ENCODE data around the gene UBE2R2.

GRCh38 chr9:33877727-33878489 lies 60.9 kb downstream of the UBE2R2 start:
- TF ChIP-seq EZH2 (IDR thresholded peaks at IDR 0.05; ENCODE audit: low read depth, low read length, severe bottlenecking) (no peak), CTCF (IDR thresholded peaks at IDR 0.05; ENCODE audit: control extremely low read depth in 1 of 3, insufficient read depth in 1 of 3, low read depth in 1 of 3, low read length in 3 of 3) (no peak), KDM5A (IDR thresholded peaks at IDR 0.05; ENCODE audit: low read length) (no peak), POLR2A (IDR thresholded peaks at IDR 0.05; ENCODE audit: control extremely low read depth in 1 of 2, low read depth in 2 of 2, low read length in 2 of 2) (no peak), SP1 (IDR thresholded peaks at IDR 0.05; ENCODE audit: low read depth, low read length) (no peak), RXRA (IDR thresholded peaks at IDR 0.05; ENCODE audit: insufficient read depth, low read depth, low read length) (no peak), SIX5 (IDR thresholded peaks at IDR 0.05; ENCODE audit: low read depth, low read length) (no peak), CHD1 (IDR thresholded peaks at IDR 0.05; ENCODE audit: low read depth, low read length) (no peak), MAFK (IDR thresholded peaks at IDR 0.05; ENCODE audit: low read depth, low read length) (no peak), TAF1 (IDR thresholded peaks at IDR 0.05; ENCODE audit: low read depth, low read length) (no peak), RAD21 (IDR thresholded peaks at IDR 0.05 in 1 of 2, conservative IDR thresholded peaks at IDR 0.05 in 1 of 2; ENCODE audit: low read depth in 2 of 2, low read length in 2 of 2) (no peak), CREB1 (IDR thresholded peaks at IDR 0.05) (no peak), POLR2AphosphoS5 (IDR thresholded peaks at IDR 0.05; ENCODE audit: low read depth, low read length) (no peak)
